Effector CD4-positive, alpha-beta T cell (primary cell): ENCODE measurements around the gene PARD6B.

ENCODE experiments used
- DNase-seq: peaks from one replicate; pipeline ENCODE4 v3.0.0-alpha.2; 2020

The PARD6B gene

DNA sequence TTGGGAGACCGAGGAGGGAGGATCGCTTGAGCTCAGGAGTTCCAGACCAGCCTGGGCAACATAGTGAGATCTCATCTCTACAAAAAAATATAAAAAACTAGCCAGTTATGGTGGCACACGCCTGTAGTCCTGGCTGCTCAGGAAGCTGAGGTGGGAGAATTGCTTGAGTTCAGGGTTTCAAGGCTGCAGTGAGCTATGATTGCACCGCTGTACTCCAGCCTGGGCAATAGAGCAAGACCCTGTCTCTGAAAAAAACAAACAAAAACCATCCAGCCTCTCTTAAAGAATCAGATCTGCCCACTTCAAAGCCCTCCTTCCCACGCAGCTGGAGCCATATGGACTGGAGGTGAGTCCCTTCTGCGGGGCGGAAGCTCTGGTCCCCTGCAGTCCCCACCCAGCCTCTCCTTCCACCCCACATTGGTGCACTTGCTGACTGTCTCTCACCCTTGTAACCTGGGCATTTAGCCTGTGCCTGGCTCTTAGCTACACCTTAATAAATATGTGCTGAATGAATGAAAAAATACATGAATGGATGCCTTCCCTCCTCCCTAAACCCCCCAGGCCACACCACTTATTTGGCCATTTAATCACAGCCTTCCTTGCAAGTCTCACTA, 7.2 kb upstream of the PARD6B start:
- DNase-seq, result no peak

DNA sequence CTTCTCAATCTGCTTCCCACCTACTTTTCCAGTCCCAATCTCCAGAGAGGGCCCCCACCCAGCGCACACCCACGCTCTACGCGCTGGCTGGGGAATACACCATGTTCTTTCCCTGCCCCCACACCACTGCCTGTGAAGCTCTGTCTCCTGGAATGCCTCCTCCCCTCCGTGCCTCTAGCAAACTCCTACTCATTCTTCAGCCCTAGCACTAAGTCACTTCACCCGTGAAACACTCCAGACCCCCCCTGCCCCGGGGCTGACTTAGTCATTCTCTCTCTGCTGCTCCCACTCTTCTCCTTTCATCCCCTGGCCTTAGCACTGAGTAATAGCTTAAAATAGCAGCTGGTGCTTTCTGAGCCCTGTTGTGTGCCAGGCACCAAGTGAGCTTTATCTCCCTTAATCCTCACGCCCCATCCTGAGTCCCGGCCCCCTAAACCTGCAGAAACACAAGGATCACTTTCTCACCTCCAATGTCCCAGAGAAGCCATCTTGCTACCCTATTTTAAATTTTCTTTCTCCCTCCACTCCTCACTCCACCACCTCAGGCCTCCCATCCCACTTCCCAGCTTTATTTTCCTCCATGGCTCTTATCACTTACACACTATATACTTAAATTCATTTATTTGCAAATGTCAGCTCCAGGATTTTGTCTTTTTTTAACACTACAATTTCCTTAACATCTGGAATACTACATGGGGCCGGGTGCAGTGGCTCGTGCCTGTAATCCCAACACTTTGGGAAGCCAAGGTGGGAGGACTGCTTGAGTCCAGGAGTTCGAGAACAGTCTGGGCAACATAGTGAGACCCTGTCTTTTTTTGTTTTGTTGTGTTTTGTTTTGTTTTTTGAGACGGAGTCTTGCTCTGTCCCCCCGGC, 6.3 kb upstream of the PARD6B start:
- DNase-seq, result no peak

- no peak for DNase-seq
Measured at GRCh38 chr20:50725724-50726005, 5.7 kb upstream of the PARD6B start.

DNA sequence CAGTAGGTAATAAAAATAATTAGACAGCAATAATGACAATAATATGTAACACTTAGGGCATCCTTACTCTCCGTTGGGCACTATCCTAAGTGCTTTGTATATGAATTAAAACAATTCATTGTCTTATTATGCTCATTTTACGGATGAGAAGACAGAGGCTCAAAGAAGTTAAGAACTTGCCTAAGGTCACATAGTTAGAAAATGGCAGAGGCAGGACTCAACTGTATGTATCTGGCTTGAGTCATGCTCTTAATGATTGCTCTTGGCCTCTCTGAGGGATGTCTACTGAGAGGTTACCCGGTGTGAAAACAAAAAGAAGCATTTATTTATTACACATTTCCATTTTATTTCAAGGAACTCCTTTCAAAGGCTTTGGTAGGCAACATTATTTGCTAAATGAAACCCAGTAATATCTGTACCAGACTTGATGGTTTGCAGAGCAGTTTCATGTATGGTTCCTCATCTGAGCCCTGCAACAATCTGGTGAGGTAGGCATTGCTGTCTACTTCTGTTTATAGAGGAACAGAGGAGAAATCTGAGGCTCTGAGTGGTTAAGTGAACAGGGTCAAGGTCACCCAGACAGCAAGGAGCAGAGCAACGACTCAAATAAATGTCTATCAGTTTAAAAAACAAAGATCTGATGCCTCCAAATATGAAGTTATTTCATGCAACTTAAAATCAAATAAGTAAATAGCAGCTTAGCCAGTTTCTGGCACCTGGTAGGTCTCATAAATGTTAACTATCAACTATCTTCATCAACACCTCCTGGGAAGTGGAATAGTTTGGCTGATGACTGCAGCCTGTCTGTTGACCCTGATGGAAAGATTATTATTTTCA, 4.2 kb upstream of the PARD6B start:
- no peak for DNase-seq

DNA sequence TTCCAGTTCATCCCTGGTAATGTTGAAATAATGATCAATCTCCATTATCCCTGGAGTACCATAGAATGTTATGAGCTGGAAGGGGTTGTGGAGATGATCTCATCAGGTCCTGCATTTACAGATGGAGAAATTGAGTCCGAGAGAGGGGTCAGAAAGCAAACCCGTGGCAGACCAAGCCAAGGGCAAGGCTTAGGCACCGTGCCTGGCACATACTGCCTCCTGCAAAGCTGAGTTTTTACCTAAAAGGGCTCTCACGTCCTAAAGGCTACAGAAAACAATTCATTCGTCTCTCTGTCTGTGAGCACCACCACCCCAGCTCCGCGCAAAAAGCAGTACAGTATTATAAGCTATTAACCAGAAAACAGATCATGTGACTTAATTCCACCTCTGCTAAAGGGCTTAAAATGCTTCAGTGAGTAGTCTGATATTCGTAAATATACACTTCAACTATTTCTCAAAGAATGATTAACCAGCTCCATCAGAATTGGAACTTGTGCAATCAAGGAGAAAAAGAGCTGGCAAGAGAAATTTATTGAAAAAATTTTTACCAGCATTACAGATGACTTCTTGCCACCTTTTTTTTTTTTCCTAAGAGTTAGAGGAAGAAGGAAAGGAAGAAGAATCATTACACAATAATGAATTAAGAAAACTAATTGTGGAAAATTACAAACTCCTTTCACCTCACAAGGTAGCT, 3.4 kb upstream of the PARD6B start:
- no peak for DNase-seq

DNA sequence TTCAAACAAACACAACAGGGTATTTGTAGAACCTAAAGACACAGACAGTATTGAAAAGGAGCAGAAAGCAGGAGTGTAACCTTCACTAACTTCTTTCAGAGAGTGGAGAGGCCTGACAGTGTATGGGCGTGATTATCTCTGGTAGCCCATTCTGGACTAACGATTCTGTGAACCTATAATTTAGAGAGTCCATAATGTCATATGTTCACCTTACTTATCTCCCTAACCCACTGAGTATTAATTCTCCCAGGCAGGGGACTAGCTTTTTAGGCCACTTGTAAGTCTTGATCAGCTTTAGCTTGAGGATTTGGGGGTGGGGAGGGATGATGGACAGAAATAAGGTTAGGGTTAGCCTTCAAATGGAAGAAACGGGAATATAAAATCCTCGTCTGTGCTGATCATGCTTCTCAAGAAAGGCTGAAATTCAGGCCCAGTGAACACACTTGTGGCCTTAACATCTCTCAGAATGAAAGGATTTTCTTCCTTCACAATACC, 2.8 kb upstream of the PARD6B start:
- no peak for DNase-seq

GRCh38 chr20:50728981-50729874, 2.2 kb upstream of the PARD6B start:
- no peak for DNase-seq

- no peak for DNase-seq
Measured at GRCh38 chr20:50729901-50730764, 1.2 kb upstream of the PARD6B start.

- no peak for DNase-seq
Measured at GRCh38 chr20:50730765-50731054, 670 bp upstream of the PARD6B start.

- no peak for DNase-seq
Measured at GRCh38 chr20:50731930-50732690, 730 bp downstream of the PARD6B start.

DNA sequence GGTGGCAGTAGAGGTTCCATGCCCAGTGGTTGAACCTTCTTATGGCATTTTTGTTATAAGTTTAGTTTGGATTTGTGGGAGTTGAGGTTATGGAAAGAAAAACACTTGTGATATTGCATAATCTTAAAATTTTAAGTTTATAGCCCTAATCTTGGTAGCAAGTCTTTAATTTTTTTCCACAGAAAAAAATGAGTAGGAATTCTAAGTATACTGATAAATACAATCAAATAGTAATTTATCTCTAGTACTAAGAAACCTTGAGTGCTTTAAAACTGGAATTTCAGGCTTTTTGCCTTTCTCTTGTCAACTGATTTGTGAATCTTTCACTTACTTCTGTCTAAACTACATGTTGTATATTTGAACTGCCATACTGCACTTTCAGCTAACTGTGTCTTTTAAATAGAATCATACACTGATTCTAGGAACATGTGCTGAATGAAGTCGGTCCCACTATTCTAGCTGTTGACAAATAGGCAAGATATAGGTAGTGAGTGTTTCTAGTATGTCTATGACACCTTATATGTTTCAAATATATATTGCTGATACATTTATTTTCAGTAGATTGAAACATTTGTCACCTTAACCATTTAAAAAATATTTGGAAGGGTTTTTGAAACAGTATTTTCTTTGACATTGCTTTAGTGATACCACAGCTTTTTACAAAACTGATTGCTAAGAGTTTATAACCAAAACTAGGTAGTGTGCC, 2.4 kb downstream of the PARD6B start:
- no peak for DNase-seq

- no peak for DNase-seq
Measured at GRCh38 chr20:50734730-50735679, 3.6 kb downstream of the PARD6B start.

DNA sequence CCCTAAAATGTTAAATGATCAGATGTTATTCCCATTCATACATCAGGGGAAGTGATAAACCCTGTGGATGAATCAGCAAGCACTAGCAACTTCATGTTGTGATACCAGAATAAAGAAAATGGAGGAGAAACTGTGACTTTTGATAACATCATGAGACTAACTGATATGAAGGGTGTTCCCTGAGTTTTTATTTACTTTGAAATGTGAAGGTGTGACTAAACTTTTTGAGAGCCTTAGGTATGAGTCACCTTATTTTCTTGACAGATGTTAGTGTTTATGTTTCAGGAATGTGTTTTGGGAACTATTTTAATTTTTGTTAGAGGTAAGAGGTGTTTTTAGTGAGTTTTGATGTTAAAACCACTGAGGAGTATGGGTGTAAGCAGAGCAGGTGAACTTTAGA, 4.4 kb downstream of the PARD6B start:
- DNase-seq, result no peak

DNA sequence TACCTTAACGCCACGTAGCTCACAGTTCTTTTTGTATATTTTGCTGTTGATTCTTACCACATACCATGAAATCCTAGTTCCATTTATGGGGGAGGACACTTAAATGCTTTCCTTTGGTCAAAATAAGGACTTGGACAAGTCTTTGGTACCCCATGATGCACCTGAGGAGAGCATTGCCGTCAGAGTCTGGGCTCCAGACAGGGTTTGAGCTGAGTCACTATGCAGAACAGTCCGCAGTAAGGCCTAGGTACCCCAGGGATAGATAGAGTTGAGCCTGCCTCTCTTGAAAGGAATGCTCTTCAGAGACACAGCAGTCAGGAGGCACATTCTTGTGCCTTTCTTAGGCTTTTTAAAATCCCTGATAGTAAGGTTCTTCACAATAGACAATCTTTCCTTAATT, 6.0 kb downstream of the PARD6B start:
- no peak for DNase-seq

DNA sequence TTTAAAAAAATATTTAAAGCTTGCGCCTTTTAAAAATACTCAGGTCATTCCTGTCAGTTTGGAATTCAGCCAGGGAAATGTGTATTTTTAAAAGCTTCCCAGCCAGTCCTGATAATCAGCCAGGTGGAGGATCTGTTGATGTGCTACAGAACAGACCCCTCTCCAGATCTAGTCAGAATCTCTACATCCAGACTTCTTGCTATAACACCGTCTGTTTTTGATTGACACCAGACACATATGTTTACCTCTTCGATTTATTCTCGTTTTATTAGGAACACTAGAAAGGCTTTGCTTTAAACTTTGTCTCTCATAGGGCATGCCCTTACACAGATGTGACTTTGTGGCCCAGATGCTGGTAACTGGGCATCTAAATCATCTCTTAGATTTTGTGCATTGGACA, 11.7 kb downstream of the PARD6B start:
- no peak for DNase-seq

DNA sequence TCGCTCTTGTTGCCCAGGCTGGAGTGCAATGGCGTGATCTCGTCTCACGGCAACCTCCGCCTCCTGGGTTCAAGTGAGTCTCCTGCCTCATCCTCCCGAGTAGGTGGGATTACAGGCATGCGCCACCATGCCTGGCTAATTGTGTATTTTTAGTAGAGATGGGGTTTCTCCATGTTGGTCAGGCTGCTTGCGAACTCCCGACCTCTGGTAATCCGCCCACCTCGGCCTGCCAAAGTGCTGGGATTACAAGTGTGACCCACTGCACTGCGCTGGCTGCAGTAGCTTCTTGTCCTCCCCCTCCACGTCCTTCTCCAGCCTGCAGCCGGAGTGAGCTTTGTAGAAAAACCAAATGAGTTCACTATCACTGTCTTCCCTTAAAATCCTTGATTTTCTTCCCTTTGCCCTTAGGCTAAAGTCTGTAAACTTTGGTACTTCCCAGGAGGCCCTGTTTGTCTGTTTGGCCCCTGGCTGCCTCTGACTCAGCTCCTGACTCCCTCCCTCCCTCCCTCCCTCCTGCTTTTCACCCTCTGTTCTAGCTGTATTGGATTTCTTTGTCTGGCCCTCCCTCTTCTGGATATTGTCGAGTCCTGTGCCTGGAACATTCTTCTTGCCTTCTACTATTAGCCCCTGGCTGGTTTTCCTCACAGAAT, 12.9 kb downstream of the PARD6B start:
- no peak for DNase-seq

- no peak for DNase-seq
Measured at GRCh38 chr20:50745634-50746137, 14.3 kb downstream of the PARD6B start.
